ENCODE measurements around the gene KCND3.

The KCND3 gene

DNA sequence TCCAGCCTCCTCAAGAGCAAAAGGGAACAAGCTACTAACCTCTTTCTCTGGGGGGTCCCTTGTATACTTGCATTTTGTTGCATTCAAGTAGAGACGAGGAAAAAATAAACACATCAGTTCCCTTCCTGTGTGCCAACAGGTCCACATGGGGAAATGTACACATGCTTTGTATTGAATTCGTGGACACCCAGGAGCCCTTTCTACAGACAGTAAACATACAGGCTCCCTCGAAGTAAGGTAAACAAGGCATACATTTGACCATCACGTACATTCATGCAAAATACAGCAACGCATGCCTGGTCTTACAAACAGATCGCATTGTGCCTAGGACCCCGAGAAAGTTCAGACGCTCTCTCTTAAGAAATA lies 1.1 kb downstream of the KCND3 start:
- peak overlapping the region; percentile 74 to 79 for H3K27ac ChIP-seq
- DNase-seq: no peak
- H3K9me3 ChIP-seq: no peaks in the 10 kb centered on the region
- intact Hi-C loops (cut with DNase I; ENCODE audit: low total_unique reads): loop anchor here (10.0 kb wide), 1 partner anchor 84 kb away; no protein-coding TSS in a partner anchor
- TF ChIP-seq, protein P1, sequence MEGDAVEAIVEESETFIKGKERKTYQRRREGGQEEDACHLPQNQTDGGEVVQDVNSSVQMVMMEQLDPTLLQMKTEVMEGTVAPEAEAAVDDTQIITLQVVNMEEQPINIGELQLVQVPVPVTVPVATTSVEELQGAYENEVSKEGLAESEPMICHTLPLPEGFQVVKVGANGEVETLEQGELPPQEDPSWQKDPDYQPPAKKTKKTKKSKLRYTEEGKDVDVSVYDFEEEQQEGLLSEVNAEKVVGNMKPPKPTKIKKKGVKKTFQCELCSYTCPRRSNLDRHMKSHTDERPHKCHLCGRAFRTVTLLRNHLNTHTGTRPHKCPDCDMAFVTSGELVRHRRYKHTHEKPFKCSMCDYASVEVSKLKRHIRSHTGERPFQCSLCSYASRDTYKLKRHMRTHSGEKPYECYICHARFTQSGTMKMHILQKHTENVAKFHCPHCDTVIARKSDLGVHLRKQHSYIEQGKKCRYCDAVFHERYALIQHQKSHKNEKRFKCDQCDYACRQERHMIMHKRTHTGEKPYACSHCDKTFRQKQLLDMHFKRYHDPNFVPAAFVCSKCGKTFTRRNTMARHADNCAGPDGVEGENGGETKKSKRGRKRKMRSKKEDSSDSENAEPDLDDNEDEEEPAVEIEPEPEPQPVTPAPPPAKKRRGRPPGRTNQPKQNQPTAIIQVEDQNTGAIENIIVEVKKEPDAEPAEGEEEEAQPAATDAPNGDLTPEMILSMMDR (IDR thresholded peaks at IDR 0.05): no peak
- H3K27me3 ChIP-seq: no peaks in the 10 kb centered on the region
- H3K36me3 ChIP-seq: no peaks in the 10 kb centered on the region
- H3K4me3 ChIP-seq: peak overlapping the region; percentile 67 to 85
- peaks cover 0 to 43% (median 24%) of the 10 kb centered on the region in 4 donors for H3K4me1 ChIP-seq

DNA sequence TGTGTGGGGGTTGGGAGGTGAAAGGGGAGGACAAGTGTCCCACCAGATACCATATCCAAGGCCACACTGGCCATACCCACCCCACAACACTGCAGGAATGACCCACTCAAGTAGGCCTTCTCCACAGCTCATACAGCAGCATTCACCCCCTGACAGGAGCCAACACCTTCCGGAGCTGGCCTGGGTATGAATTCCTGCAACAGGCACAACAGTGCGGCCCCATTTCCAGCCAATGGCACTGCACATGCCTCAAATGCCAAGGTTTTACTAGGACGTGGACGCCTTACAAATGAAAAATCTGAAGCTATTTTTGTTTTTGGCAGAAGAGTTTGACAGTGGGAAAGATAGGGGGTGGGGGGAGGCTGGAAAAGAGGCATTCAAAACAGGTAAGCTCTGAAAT lies 2.0 kb downstream of the KCND3 start:
- H3K27me3 ChIP-seq: no peaks in the 10 kb centered on the region
- H3K36me3 ChIP-seq: peaks cover 0 to under 1% (median under 1%) of the 10 kb centered on the region in 3 donors
- peak overlapping the region; percentile 2 to 79 for H3K27ac ChIP-seq
- intact Hi-C loops (cut with DNase I; ENCODE audit: low total_unique reads): loop anchor here (10.0 kb wide), 1 partner anchor 83 kb away; no protein-coding TSS in a partner anchor
- H3K9me3 ChIP-seq: no peaks in the 10 kb centered on the region
- TF ChIP-seq, protein P1 (IDR thresholded peaks at IDR 0.05): no peak
- peaks cover 0 to 43% (median 24%) of the 10 kb centered on the region in 4 donors for H3K4me1 ChIP-seq
- peak overlapping the region in 1 of 2 donors; percentile 85 for H3K4me3 ChIP-seq
- DNase-seq: no peak

DNA sequence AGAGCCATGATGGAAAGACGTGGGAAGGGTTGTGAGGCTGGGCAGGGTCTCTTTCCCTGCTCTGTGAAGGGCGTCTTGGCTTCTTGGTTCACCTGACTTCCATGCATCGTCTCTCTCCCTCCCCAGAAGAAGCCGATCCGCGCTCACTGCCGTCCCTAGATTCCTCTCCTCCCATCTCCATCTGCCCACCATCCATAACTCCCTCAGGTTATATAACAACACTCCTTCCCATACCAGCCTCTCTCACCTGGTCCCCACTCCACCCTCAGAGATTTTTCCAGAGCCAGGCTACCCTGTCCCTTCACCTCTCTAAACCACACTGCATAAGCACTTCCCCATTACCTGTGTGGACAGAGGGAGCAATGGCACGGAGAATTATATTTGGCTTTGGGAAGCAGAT lies 6.0 kb downstream of the KCND3 start:
- intact Hi-C loops (cut with DNase I; ENCODE audit: low total_unique reads): loop anchor here (10.0 kb wide), 1 partner anchor 79 kb away; no protein-coding TSS in a partner anchor
- Histone ChIP-seq H3K9me3 (no peaks in the 10 kb centered on the region), H3K4me1 (peaks cover 0 to 19% (median 7%) of the 10 kb centered on the region in 4 donors), H3K27me3 (no peaks in the 10 kb centered on the region), H3K4me3 (no peak overlapping the region), H3K27ac (no peak overlapping the region), H3K36me3 (peaks cover 10 to 18% (median 12%) of the 10 kb centered on the region in 3 donors)
- TF ChIP-seq, protein P1 (IDR thresholded peaks at IDR 0.05): no peak
- no peak for DNase-seq

DNA sequence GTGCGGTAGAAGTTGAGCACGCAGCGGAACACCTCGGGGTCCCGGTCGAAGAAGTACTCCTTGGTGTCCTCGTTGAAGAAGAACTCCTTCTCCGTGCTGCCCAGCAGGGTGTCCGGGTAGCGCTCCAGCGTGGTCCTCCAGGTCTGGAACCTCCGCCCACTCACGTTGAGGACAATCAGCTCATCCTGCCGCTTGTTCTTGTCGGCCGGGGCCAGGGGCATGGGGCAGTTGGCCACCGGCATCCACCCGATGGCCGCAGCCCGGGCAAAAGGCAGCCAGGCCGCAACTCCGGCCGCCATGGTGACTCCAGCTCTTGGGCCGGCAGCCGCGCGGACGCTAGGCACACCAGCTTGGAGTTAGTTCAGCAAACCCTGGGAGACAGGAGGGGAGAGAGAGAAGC lies 7.0 kb downstream of the KCND3 start:
- peaks cover 0 to 8% (median under 1%) of the 10 kb centered on the region in 4 donors for H3K4me1 ChIP-seq
- H3K4me3 ChIP-seq: no peak overlapping the region
- no peaks in the 10 kb centered on the region for H3K27me3 ChIP-seq
- H3K27ac ChIP-seq: no peak overlapping the region
- H3K36me3 ChIP-seq: peaks cover 10 to 18% (median 12%) of the 10 kb centered on the region in 3 donors
- no peak for DNase-seq
- H3K9me3 ChIP-seq: no peaks in the 10 kb centered on the region
- intact Hi-C loops (cut with DNase I; ENCODE audit: low total_unique reads): loop anchor here (10.0 kb wide), 1 partner anchor 78 kb away; no protein-coding TSS in a partner anchor
- TF ChIP-seq, protein P1 (IDR thresholded peaks at IDR 0.05): no peak

DNA sequence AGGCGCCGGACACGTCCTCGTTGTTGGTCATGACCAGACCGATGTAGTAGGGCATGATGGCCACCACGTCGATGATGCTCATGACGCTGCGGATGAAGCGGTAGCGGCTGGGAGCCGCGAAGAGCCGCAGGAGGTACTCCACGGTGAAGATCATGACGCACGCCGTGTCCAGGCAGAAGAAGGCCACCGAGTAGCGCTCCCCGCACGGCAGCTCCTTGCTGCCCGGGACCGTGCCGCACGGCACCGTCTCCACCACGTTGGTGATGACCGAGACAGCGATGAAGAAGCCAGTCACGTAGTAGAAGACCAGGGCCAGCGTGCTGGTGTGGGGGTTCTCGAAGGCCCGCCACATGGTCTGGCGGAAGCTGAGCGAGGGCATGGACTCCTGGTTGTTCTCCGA lies 7.6 kb downstream of the KCND3 start:
- no peaks in the 10 kb centered on the region for H3K9me3 ChIP-seq
- peaks cover 0 to 3% (median 0%) of the 10 kb centered on the region in 4 donors for H3K4me1 ChIP-seq
- intact Hi-C loops (cut with DNase I; ENCODE audit: low total_unique reads): loop anchor here (10.0 kb wide), 1 partner anchor 77 kb away; no protein-coding TSS in a partner anchor
- H3K36me3 ChIP-seq: peaks cover 10 to 18% (median 12%) of the 10 kb centered on the region in 3 donors
- H3K27me3 ChIP-seq: no peaks in the 10 kb centered on the region
- no peak overlapping the region for H3K4me3 ChIP-seq
- DNase-seq: no peak
- no peak overlapping the region for H3K27ac ChIP-seq
- TF ChIP-seq, protein P1 (IDR thresholded peaks at IDR 0.05): no peak
